GM12801 (cell line): Measurements from ENCODE around the gene ZPLD1.

Source experiments
- CTCF ChIP-seq: IDR thresholded peaks from one replicate; pipeline ENCODE4 v1.5.1; 2011; ENCODE audit warnings: control low read depth; ENCODE audit not compliant: insufficient read length; ENCODE audit errors: extremely low read depth

Gene ZPLD1

GRCh38 chr3:102447272-102447671, 12.5 kb downstream of the ZPLD1 start:
- TF ChIP-seq CTCF, result no peak

GRCh38 chr3:102449341-102449740, 14.5 kb downstream of the ZPLD1 start:
- no peak for TF ChIP-seq CTCF

- TF ChIP-seq CTCF, result no peak
Observed at GRCh38 chr3:102449930-102450329, 15.1 kb downstream of the ZPLD1 start.

- no peak for TF ChIP-seq CTCF
Observed at GRCh38 chr3:102450976-102451375, 16.2 kb downstream of the ZPLD1 start.

- no peak for TF ChIP-seq CTCF
Observed at GRCh38 chr3:102451543-102451942, 16.7 kb downstream of the ZPLD1 start.

- TF ChIP-seq CTCF, result no peak
Observed at GRCh38 chr3:102454181-102454580, 19.4 kb downstream of the ZPLD1 start.

- TF ChIP-seq CTCF, result no peak
Observed at GRCh38 chr3:102457644-102458043, 22.8 kb downstream of the ZPLD1 start.

GRCh38 chr3:102460579-102460978, 25.8 kb downstream of the ZPLD1 start:
- TF ChIP-seq CTCF, result no peak
